VCaP (cell line): ENCODE measurements around the gene TTR.

ENCODE experiments used
- H3K27ac ChIP-seq: fragments of 450-650 bp; 2 replicates; pipeline ENCODE4 v1.5.1; 2017
- CTCF ChIP-seq: fragments of 450-650 bp; conservative IDR thresholded peaks from 2 replicates; pipeline ENCODE4 v1.5.1; 2017; ENCODE audit warnings: mild to moderate bottlenecking, moderate library complexity

The TTR gene

GRCh38 chr18:31590570-31590969 is 1.1 kb upstream of the TTR start:
- TF ChIP-seq CTCF = no peak
- peak overlapping the region; percentile 64 for H3K27ac ChIP-seq

- H3K27ac ChIP-seq = peak overlapping the region; percentile 64
- TF ChIP-seq CTCF = no peak
Observed at GRCh38 chr18:31591113-31591512, 564 bp upstream of the TTR start.

GRCh38 chr18:31592506-31593157 is 955 bp downstream of the TTR start:
- TF ChIP-seq CTCF = no peak
- H3K27ac ChIP-seq = peak overlapping the region; percentile 64; the same call in 1 of the 2 replicates

- no peak overlapping the region for H3K27ac ChIP-seq
- no peak for TF ChIP-seq CTCF
Observed at GRCh38 chr18:31595121-31595771, 3.6 kb downstream of the TTR start.

GRCh38 chr18:31596081-31596872 is 4.6 kb downstream of the TTR start:
- no peak for TF ChIP-seq CTCF
- no peak overlapping the region for H3K27ac ChIP-seq

GRCh38 chr18:31598021-31598805 is 6.5 kb downstream of the TTR start:
- H3K27ac ChIP-seq = no peak overlapping the region
- TF ChIP-seq CTCF = no peak

- H3K27ac ChIP-seq = no peak overlapping the region
- no peak for TF ChIP-seq CTCF
Observed at GRCh38 chr18:31603315-31603714, 11.6 kb downstream of the TTR start.
